ENCODE data around the gene ABHD16A. TPM values are rescaled to one million over a fixed set of nuclear protein-coding genes. Genes with fewer than 3 reads are reported as not detected.

ABHD16A gene
- total and polyA plus RNA-seq, 2 of the 13 experiments (the other 11 are each of a cell fraction or from before 2014, with no cell fraction given): 43.5 to 45.4 TPM

DNA sequence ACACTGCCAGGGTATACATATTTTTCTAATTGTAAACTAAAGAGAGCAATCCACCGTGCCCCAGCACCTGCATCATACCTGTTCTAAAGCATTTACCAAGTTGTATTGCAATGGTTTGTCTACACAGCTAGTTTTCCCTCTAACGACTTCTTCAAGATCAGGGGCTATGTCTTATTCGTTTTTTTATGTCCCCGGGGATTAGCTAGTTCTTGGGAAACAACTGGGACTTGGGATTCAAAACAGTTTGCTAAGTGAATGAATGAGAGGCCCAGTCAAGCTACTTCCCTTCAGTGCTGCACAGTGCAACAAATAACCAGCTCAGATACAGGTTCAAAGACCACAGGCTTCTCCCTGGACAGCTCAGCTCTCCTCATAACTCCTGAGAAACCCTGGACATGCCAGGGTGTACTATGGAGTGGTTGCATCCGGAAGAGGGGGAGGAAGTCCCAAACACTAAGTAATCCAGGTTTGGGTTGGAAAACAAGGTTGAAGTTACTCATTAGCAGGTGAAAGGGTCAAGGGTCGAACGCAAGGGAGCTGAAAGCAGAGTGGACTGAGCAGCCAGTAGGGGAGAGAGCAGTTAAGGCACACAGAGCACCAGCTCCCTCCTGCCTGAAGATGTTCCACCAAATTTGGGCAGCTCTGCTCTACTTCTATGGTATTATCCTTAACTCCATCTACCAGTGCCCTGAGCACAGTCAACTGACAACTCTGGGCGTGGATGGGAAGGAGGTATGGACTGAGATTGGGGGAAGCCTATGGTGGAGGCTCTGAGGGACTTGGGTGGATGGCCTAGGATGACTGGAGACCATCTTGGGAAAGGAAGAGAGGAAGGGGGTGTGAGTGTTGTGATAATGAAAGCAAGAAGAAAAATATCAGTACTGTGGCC, 47.5 kb downstream of the ABHD16A start, which contains the start of gene APOM (continued):
- TF ChIP-seq, protein P1, sequence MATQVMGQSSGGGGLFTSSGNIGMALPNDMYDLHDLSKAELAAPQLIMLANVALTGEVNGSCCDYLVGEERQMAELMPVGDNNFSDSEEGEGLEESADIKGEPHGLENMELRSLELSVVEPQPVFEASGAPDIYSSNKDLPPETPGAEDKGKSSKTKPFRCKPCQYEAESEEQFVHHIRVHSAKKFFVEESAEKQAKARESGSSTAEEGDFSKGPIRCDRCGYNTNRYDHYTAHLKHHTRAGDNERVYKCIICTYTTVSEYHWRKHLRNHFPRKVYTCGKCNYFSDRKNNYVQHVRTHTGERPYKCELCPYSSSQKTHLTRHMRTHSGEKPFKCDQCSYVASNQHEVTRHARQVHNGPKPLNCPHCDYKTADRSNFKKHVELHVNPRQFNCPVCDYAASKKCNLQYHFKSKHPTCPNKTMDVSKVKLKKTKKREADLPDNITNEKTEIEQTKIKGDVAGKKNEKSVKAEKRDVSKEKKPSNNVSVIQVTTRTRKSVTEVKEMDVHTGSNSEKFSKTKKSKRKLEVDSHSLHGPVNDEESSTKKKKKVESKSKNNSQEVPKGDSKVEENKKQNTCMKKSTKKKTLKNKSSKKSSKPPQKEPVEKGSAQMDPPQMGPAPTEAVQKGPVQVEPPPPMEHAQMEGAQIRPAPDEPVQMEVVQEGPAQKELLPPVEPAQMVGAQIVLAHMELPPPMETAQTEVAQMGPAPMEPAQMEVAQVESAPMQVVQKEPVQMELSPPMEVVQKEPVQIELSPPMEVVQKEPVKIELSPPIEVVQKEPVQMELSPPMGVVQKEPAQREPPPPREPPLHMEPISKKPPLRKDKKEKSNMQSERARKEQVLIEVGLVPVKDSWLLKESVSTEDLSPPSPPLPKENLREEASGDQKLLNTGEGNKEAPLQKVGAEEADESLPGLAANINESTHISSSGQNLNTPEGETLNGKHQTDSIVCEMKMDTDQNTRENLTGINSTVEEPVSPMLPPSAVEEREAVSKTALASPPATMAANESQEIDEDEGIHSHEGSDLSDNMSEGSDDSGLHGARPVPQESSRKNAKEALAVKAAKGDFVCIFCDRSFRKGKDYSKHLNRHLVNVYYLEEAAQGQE (IDR thresholded peaks at IDR 0.05; ENCODE audit: borderline replicate concordance in 1 of 2, low read depth in 1 of 2, low read length in 2 of 2): peak in 1 of 2 experiments; percentile 82; a peak in 2 of 4 replicates
- TF ChIP-seq KDM4B (CRISPR knock-in tag; IDR thresholded peaks at IDR 0.05) (peak; percentile 94), ZNF775 (CRISPR knock-in tag; IDR thresholded peaks at IDR 0.05; ENCODE audit: borderline replicate concordance) (peak; percentile 97), EP300 (IDR thresholded peaks at IDR 0.05; ENCODE audit: low read depth in 2 of 2, low read length in 2 of 2) (peak in 1 of 2 experiments; percentile 95; a peak in 2 of 4 replicates), EP300 (CRISPR knock-in tag; IDR thresholded peaks at IDR 0.05; ENCODE audit: borderline replicate concordance) (peak; percentile 81; the same call in 1 of the 2 replicates), ZNF768 (CRISPR knock-in tag; IDR thresholded peaks at IDR 0.05) (no peak), ZNF891 (CRISPR knock-in tag; IDR thresholded peaks at IDR 0.05) (peak; percentile 65; the same call in 1 of the 2 replicates), ATRX (CRISPR knock-in tag; IDR thresholded peaks at IDR 0.05; ENCODE audit: borderline replicate concordance) (no peak), POGZ (CRISPR knock-in tag; IDR thresholded peaks at IDR 0.05) (peak; percentile 75), TBX3 (IDR thresholded peaks at IDR 0.05; ENCODE audit: borderline replicate concordance) (0 out of 2 replicates have a peak, but pooled peaks have one; percentile 36), ESRRA (CRISPR knock-in tag; IDR thresholded peaks at IDR 0.05; ENCODE audit: low read depth) (peak; percentile 76), TARDBP (CRISPR knock-in tag; IDR thresholded peaks at IDR 0.05) (peak; percentile 97), ZNF558 (CRISPR knock-in tag; IDR thresholded peaks at IDR 0.05; ENCODE audit: borderline replicate concordance) (no peak; the same call in 1 of the 2 replicates), ZBTB3 (CRISPR knock-in tag; IDR thresholded peaks at IDR 0.05; ENCODE audit: borderline replicate concordance, low read depth) (peak; percentile 91), ZBTB21 (CRISPR knock-in tag; IDR thresholded peaks at IDR 0.05) (0 out of 2 replicates have a peak, but pooled peaks have one; percentile 41), SATB2 (CRISPR knock-in tag; IDR thresholded peaks at IDR 0.05) (peak; percentile 87; the same call in 1 of the 2 replicates)
- TF ChIP-seq, protein P2, sequence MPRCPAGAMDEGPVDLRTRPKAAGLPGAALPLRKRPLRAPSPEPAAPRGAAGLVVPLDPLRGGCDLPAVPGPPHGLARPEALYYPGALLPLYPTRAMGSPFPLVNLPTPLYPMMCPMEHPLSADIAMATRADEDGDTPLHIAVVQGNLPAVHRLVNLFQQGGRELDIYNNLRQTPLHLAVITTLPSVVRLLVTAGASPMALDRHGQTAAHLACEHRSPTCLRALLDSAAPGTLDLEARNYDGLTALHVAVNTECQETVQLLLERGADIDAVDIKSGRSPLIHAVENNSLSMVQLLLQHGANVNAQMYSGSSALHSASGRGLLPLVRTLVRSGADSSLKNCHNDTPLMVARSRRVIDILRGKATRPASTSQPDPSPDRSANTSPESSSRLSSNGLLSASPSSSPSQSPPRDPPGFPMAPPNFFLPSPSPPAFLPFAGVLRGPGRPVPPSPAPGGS (CRISPR knock-in tag; IDR thresholded peaks at IDR 0.05): peak; percentile 85; the same call in 1 of the 2 replicates
- TF ChIP-seq, protein P3, sequence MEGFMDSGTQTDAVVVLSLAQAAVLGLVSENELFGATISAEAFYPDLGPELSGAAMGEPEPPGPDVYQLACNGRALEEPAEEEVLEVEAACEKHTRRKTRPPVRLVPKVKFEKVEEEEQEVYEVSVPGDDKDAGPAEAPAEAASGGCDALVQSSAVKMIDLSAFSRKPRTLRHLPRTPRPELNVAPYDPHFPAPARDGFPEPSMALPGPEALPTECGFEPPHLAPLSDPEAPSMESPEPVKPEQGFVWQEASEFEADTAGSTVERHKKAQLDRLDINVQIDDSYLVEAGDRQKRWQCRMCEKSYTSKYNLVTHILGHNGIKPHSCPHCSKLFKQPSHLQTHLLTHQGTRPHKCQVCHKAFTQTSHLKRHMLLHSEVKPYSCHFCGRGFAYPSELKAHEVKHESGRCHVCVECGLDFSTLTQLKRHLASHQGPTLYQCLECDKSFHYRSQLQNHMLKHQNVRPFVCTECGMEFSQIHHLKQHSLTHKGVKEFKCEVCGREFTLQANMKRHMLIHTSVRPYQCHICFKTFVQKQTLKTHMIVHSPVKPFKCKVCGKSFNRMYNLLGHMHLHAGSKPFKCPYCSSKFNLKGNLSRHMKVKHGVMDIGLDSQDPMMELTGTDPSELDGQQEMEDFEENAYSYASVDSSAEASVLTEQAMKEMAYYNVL (CRISPR knock-in tag; IDR thresholded peaks at IDR 0.05; ENCODE audit: borderline replicate concordance): peak; percentile 96
- TF ChIP-seq, protein P4, sequence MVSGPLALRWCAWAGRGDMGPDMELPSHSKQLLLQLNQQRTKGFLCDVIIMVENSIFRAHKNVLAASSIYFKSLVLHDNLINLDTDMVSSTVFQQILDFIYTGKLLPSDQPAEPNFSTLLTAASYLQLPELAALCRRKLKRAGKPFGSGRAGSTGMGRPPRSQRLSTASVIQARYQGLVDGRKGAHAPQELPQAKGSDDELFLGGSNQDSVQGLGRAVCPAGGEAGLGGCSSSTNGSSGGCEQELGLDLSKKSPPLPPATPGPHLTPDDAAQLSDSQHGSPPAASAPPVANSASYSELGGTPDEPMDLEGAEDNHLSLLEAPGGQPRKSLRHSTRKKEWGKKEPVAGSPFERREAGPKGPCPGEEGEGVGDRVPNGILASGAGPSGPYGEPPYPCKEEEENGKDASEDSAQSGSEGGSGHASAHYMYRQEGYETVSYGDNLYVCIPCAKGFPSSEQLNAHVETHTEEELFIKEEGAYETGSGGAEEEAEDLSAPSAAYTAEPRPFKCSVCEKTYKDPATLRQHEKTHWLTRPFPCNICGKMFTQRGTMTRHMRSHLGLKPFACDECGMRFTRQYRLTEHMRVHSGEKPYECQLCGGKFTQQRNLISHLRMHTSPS (CRISPR knock-in tag; IDR thresholded peaks at IDR 0.05; ENCODE audit: low read depth): peak; percentile 53; the same call in 1 of the 2 replicates
